ENCODE data around the gene ECHS1. TPM values are rescaled to one million over a fixed set of nuclear protein-coding genes. Genes with fewer than 3 reads are reported as not detected.
A peak's percentile ranks its signal among the peaks of the same experiment; 100 is the strongest.

Gene ECHS1
- total and polyA plus RNA-seq, 9 of the 15 experiments (the other 6 are each of a cell fraction or from before 2014, with no cell fraction given): 16.6 to 100 (median 68.1) TPM

DNA sequence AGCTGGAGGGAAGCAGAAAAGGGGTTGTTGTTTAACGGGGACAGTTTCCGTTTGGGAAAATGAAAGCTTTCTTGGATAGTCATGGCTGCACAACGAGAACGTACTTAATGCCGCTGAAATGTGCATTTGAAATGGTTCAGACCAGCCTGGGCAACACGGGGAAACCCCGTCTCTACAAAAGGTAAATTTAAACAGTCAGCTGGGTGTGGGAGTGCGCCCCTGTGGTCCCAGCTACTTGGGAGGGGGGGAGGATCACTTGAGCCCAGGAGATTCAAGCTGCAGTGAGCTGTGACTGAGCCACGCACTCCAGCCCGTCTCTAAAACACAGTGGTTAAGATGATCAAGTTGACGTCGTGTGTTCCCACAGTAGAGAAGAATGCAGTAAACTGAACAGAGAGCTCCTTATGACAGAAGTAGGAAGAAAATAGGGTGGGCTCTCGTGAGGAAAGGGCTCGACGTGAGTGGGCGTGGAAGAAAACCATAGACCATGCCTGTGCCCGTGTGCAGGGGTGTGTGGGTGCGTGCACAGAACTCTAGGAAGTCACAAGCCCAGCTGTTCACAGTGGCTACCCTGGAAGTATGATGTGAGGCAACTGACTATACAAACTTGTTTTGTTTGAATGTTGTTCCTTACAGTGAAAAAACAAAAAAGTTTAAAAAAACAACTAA is 11.2 kb downstream of the ECHS1 start:
- WGBS (ENCODE audit: insufficient coverage, low coverage, missing lambda C conversion rate): 93% methylated on average over 11 of the region's 18 CpGs
- Histone ChIP-seq H2AFZ (ENCODE audit: low read depth, low read length) (no peak overlapping the region), H3K9me3 (replicated peaks; ENCODE audit: control insufficient read depth, insufficient read depth, low read depth, low read length) (no peaks in the 10 kb centered on the region), H3K4me3 (no peak overlapping the region), H3K4me1 (replicated peaks in 1 of 2; ENCODE audit: control insufficient read depth in 2 of 2, insufficient read depth in 2 of 2, low read length in 2 of 2) (peaks cover 15 to 41% of the 10 kb centered on the region in 2 experiments), H4K20me1 (replicated peaks; ENCODE audit: control insufficient read depth, insufficient read depth, low read length) (0 out of 2 replicates have a peak, but pooled peaks cover 3% of the 10 kb centered on the region), H3K9ac (ENCODE audit: insufficient read depth in 1 of 2, low read depth in 2 of 2, low read length in 2 of 2) (no peak overlapping the region), H3K79me2 (ENCODE audit: control insufficient read depth, insufficient read depth, low read length) (peaks cover 5% of the 10 kb centered on the region; the same call in 2 of the 3 replicates), H3K27ac (ENCODE audit: extremely low read depth, low read depth, low read length) (no peak overlapping the region), H3K27me3 (ENCODE audit: control insufficient read depth in 2 of 2, insufficient read depth in 2 of 2, low read length in 2 of 2) (no peaks in the 10 kb centered on the region), H3K9me1 (ENCODE audit: control insufficient read depth, insufficient read depth, low read length) (no peaks in the 10 kb centered on the region), H3K4me2 (ENCODE audit: insufficient read depth, low read length) (no peak overlapping the region), H3K36me3 (ENCODE audit: control insufficient read depth, insufficient read depth, low read length) (peaks cover 44% of the 10 kb centered on the region; the same call in 2 of the 3 replicates)
- no TSS peak for BruUV-seq (replicated peaks)
- ATAC-seq (no peak), FAIRE-seq (no peak), DNase-seq (ENCODE audit: extremely low read depth in 1 of 4, low spot score in 3 of 4) (no peak)
- POLR2A ChIA-PET: interaction anchor here (0.6 to 1.7 kb wide), 6 partner anchors 9 to 32 kb away, joined by 3 to 10 read pairs (median 4); partner anchors contain the start of gene ECHS1
- no peak for TF ChIP-seq SIRT6 (IDR thresholded peaks at IDR 0.05; ENCODE audit: low read depth, low read length)
- TF ChIP-seq RFX1 (IDR thresholded peaks at IDR 0.05): no peak
- TF ChIP-seq SUPT5H (IDR thresholded peaks at IDR 0.05): 0 out of 2 replicates have a peak, but pooled peaks have one; percentile 39
- no peak for TF ChIP-seq BDP1 (IDR thresholded peaks at IDR 0.05; ENCODE audit: insufficient read depth, insufficient read length)
- TF ChIP-seq TARDBP (IDR thresholded peaks at IDR 0.05): no peak
- no peak for TF ChIP-seq NFIX (CRISPR knock-in tag; IDR thresholded peaks at IDR 0.05; ENCODE audit: low read depth)
- no peak for TF ChIP-seq RB1 (IDR thresholded peaks at IDR 0.05; ENCODE audit: low read depth)
- CTCF ChIA-PET (ENCODE audit: low intra/inter-chr PET ratio): no interaction called here
- in situ Hi-C loops (cut with MboI): no loop called here
- intact Hi-C loops (cut with micrococcal nuclease): no loop called here
